ENCODE data around the gene BANF2.

BANF2 gene

GRCh38 chr20:17708675-17709360 lies 9.1 kb downstream of the BANF2 start:
- no peak for DNase-seq (ENCODE audit: low read depth in 1 of 2, low spot score in 1 of 2)

GRCh38 chr20:17709361-17710293 lies 9.9 kb downstream of the BANF2 start:
- DNase-seq (ENCODE audit: low read depth in 1 of 2, low spot score in 1 of 2): no peak

- DNase-seq (ENCODE audit: low read depth in 1 of 2, low spot score in 1 of 2): no peak
Observed at GRCh38 chr20:17710379-17711266, 10.9 kb downstream of the BANF2 start.

- DNase-seq (ENCODE audit: low read depth in 1 of 2, low spot score in 1 of 2): no peak
Observed at GRCh38 chr20:17711267-17711627, 11.5 kb downstream of the BANF2 start.

- DNase-seq (ENCODE audit: low read depth in 1 of 2, low spot score in 1 of 2): no peak
Observed at GRCh38 chr20:17712201-17712600, 12.4 kb downstream of the BANF2 start.

GRCh38 chr20:17712708-17713107 lies 12.9 kb downstream of the BANF2 start:
- no peak for DNase-seq (ENCODE audit: low read depth in 1 of 2, low spot score in 1 of 2)

- DNase-seq (ENCODE audit: low read depth in 1 of 2, low spot score in 1 of 2): no peak
Observed at GRCh38 chr20:17714597-17714996, 14.8 kb downstream of the BANF2 start.

GRCh38 chr20:17715075-17715474 lies 15.3 kb downstream of the BANF2 start:
- DNase-seq (ENCODE audit: low read depth in 1 of 2, low spot score in 1 of 2): no peak

- no peak for DNase-seq (ENCODE audit: low read depth in 1 of 2, low spot score in 1 of 2)
Observed at GRCh38 chr20:17716331-17716730, 16.6 kb downstream of the BANF2 start.

- DNase-seq (ENCODE audit: low read depth in 1 of 2, low spot score in 1 of 2): no peak
Observed at GRCh38 chr20:17720755-17721154, 21.0 kb downstream of the BANF2 start.

GRCh38 chr20:17721802-17722486 lies 22.2 kb downstream of the BANF2 start:
- DNase-seq (ENCODE audit: low read depth in 1 of 2, low spot score in 1 of 2): no peak

- no peak for DNase-seq (ENCODE audit: low read depth in 1 of 2, low spot score in 1 of 2)
Observed at GRCh38 chr20:17722493-17723300, 22.9 kb downstream of the BANF2 start.

- DNase-seq (ENCODE audit: low read depth in 1 of 2, low spot score in 1 of 2): no peak
Observed at GRCh38 chr20:17723301-17723691, 23.5 kb downstream of the BANF2 start.

GRCh38 chr20:17725094-17725835 lies 25.5 kb downstream of the BANF2 start:
- no peak for DNase-seq (ENCODE audit: low read depth in 1 of 2, low spot score in 1 of 2)

GRCh38 chr20:17726902-17727301 lies 27.1 kb downstream of the BANF2 start:
- DNase-seq (ENCODE audit: low read depth in 1 of 2, low spot score in 1 of 2): no peak

GRCh38 chr20:17727351-17727750 lies 27.6 kb downstream of the BANF2 start:
- DNase-seq (ENCODE audit: low read depth in 1 of 2, low spot score in 1 of 2): no peak

- no peak for DNase-seq (ENCODE audit: low read depth in 1 of 2, low spot score in 1 of 2)
Observed at GRCh38 chr20:17728074-17728473, 28.3 kb downstream of the BANF2 start.

- DNase-seq (ENCODE audit: low read depth in 1 of 2, low spot score in 1 of 2): no peak
Observed at GRCh38 chr20:17730071-17730470, 30.3 kb downstream of the BANF2 start.

- DNase-seq (ENCODE audit: low read depth in 1 of 2, low spot score in 1 of 2): no peak
Observed at GRCh38 chr20:17731233-17731632, 31.5 kb downstream of the BANF2 start.
